ENCODE results near the gene SLC4A2.

Gene SLC4A2

DNA sequence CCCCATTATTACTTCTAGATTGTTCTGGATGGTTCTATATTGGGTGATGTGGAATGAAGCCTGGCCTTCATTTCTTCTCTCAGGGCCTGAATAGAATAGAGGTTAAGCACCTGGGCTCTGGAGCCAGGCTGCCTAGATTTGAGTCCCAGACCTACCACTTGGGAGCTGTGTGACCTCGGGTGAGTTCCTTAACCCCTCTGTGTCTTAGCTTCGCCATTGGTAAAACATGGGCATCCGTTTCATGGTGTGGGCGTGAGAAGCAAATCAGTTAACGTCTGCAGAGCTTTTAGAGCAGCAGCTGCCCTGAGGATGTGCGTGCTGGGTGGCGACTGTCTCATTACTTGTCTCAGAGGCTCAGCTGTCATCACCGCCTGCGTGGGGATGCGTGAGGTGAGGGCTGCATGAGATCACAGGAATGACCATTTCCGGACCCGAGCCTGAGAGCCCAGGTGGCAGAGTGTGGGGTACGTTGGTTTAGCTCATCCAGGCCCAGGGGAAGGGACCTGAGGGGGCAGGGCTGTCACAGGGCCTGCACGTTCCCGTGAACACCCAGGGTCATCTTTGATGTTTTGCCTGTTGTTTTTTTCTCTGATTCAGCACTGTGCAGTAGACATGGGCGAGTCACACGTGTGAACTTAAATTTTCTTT lies 36.6 kb downstream of the SLC4A2 start:
- peaks cover 2% of the 10 kb centered on the region for H3K36me3 ChIP-seq (ENCODE audit: control insufficient read depth, insufficient read depth, low read length)
- no peak overlapping the region for H3K4me3 ChIP-seq (replicated peaks; ENCODE audit: low read depth, low read length)
- DNase-seq (ENCODE audit: extremely low read depth, insufficient read length), result no peak
- TF ChIP-seq, protein P1, sequence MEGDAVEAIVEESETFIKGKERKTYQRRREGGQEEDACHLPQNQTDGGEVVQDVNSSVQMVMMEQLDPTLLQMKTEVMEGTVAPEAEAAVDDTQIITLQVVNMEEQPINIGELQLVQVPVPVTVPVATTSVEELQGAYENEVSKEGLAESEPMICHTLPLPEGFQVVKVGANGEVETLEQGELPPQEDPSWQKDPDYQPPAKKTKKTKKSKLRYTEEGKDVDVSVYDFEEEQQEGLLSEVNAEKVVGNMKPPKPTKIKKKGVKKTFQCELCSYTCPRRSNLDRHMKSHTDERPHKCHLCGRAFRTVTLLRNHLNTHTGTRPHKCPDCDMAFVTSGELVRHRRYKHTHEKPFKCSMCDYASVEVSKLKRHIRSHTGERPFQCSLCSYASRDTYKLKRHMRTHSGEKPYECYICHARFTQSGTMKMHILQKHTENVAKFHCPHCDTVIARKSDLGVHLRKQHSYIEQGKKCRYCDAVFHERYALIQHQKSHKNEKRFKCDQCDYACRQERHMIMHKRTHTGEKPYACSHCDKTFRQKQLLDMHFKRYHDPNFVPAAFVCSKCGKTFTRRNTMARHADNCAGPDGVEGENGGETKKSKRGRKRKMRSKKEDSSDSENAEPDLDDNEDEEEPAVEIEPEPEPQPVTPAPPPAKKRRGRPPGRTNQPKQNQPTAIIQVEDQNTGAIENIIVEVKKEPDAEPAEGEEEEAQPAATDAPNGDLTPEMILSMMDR (IDR thresholded peaks at IDR 0.05; ENCODE audit: insufficient read depth, low read length, poor library complexity, severe bottlenecking), result no peak
- H3K27me3 ChIP-seq (replicated peaks; ENCODE audit: control insufficient read depth, insufficient read depth, low read length), result no peaks in the 10 kb centered on the region

GRCh38 chr7:151099486-151100211 lies 40.3 kb downstream of the SLC4A2 start:
- Histone ChIP-seq H3K36me3 (ENCODE audit: control insufficient read depth, insufficient read depth, low read length) (no peaks in the 10 kb centered on the region), H3K27me3 (replicated peaks; ENCODE audit: control insufficient read depth, insufficient read depth, low read length) (no peaks in the 10 kb centered on the region), H3K4me3 (replicated peaks; ENCODE audit: low read depth, low read length) (no peak overlapping the region)
- no peak for DNase-seq (ENCODE audit: extremely low read depth, insufficient read length)
- TF ChIP-seq, protein P1 (IDR thresholded peaks at IDR 0.05; ENCODE audit: insufficient read depth, low read length, poor library complexity, severe bottlenecking), result no peak

GRCh38 chr7:151100921-151101320 lies 41.5 kb downstream of the SLC4A2 start:
- Histone ChIP-seq H3K36me3 (ENCODE audit: control insufficient read depth, insufficient read depth, low read length) (no peaks in the 10 kb centered on the region), H3K27me3 (replicated peaks; ENCODE audit: control insufficient read depth, insufficient read depth, low read length) (no peaks in the 10 kb centered on the region), H3K4me3 (replicated peaks; ENCODE audit: low read depth, low read length) (no peak overlapping the region)
- no peak for DNase-seq (ENCODE audit: extremely low read depth, insufficient read length)
- TF ChIP-seq, protein P1 (IDR thresholded peaks at IDR 0.05; ENCODE audit: insufficient read depth, low read length, poor library complexity, severe bottlenecking), result no peak

GRCh38 chr7:151101621-151102396 lies 42.4 kb downstream of the SLC4A2 start:
- Histone ChIP-seq H3K36me3 (ENCODE audit: control insufficient read depth, insufficient read depth, low read length) (no peaks in the 10 kb centered on the region), H3K27me3 (replicated peaks; ENCODE audit: control insufficient read depth, insufficient read depth, low read length) (no peaks in the 10 kb centered on the region), H3K4me3 (replicated peaks; ENCODE audit: low read depth, low read length) (no peak overlapping the region)
- DNase-seq (ENCODE audit: extremely low read depth, insufficient read length), result no peak
- TF ChIP-seq, protein P1 (IDR thresholded peaks at IDR 0.05; ENCODE audit: insufficient read depth, low read length, poor library complexity, severe bottlenecking), result no peak

GRCh38 chr7:151102991-151103390 lies 43.6 kb downstream of the SLC4A2 start:
- TF ChIP-seq, protein P1 (IDR thresholded peaks at IDR 0.05; ENCODE audit: insufficient read depth, low read length, poor library complexity, severe bottlenecking), result no peak
- no peaks in the 10 kb centered on the region for H3K36me3 ChIP-seq (ENCODE audit: control insufficient read depth, insufficient read depth, low read length)
- no peak for DNase-seq (ENCODE audit: extremely low read depth, insufficient read length)
- H3K4me3 ChIP-seq (replicated peaks; ENCODE audit: low read depth, low read length), result no peak overlapping the region
- no peaks in the 10 kb centered on the region for H3K27me3 ChIP-seq (replicated peaks; ENCODE audit: control insufficient read depth, insufficient read depth, low read length)

Data from GM06990 (cell line).